Activated CD4-positive, alpha-beta T cell treated with anti-CD3 and anti-CD28 coated beads for 4 hours (primary cell): ENCODE results near the gene TBC1D22B.
"Not testable (repeated sequence)": the region's sequence is repeated elsewhere in the genome, so short reads cannot be mapped to it uniquely, and the experiment has no call there.

Source experiments
- DNase-seq, 2 donors: peaks; one replicate each; pipeline ENCODE4 v3.0.0-alpha.2; 2020

Gene TBC1D22B

GRCh38 chr6:37324131-37325033 lies 66.8 kb downstream of the TBC1D22B start:
- peak; percentile 9 to 10 for DNase-seq

DNA sequence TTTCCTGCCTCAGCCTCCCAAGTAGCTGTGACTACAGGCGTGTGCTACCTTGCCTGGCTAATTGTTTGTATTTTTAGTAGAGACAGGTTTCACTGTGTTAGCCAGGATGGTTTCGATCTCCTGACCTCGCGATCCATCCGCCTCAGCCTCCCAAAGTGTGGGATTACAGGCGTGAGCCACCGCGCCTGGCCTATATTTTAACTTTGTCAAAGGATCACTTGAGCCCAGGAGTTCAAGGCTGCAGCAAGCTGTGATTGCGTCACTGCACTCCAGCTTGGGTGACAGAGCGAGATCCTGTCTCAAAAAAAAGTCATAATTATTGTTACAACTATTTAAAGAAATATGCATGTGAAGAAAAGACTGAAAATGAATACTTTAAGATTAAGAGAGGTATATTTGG lies 72.8 kb downstream of the TBC1D22B start:
- DNase-seq, result not testable (repeated sequence)

GRCh38 chr6:37331047-37331446 lies 73.5 kb downstream of the TBC1D22B start:
- DNase-seq, result no peak

- DNase-seq, result no peak
These were observed 75.3 kb downstream of the TBC1D22B start for GRCh38 chr6:37332894-37333293.

GRCh38 chr6:37334047-37334446 lies 76.5 kb downstream of the TBC1D22B start:
- no peak for DNase-seq

DNA sequence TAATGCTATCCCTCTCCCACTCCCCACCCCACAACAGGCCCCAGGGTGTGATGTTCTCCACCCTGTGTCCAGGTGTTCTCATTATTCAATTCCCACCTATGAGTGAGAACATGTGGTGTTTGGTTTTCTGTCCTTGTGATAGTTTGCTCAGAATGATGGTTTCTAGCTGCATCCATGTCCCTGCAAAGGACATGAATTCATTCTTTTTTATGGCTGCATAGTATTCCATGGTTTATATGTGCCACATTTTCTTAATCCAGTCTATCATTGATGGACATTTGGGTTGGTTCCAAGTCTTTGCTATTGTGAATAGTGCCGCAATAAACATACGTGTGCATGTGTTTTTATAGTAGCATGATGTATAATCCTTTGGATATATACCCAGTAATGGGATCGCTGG lies 80.7 kb downstream of the TBC1D22B start:
- DNase-seq, result not testable (repeated sequence)

- no peak for DNase-seq
These were observed 81.2 kb downstream of the TBC1D22B start for GRCh38 chr6:37338745-37339255.

DNA sequence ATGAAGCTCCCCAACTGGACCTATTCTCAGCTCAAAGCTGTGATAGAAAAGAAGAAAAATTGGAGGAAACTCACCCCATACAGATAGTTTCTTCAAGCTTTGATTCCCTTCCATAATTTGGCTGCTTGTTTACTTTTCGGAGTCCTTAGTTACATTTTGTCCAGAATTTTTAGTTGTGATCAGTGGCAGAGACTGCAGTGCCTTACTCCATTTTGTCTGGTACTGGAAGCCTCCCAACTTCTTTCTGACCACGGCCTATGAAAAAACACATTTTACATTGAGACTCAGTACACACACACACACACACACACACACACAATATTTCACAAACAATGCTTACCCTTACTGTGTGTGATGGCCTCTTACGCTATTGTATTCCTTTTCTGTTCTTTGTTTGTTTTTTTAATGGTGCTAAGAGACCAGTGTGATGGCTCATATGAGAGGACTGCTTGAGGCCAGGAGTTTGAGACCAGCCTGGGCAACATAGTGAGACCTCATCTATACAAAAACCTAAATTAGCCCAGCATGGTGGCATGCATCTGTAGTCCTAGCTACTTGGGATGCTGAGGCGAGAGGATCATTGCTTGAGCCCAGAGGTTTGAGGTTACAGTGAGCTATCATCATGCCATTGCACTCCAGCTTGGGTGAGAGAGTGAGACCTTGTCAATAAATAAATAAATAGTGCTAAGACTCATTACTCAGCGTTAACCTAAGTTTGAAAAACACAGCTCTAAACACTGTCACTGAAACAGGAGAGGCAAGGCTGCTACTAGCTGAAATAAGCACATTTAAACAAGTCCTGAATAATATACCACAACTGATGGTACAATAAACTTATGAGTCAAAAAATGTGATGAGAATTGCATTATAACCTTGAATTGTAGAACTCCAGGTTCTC lies 82.4 kb downstream of the TBC1D22B start:
- DNase-seq, result no peak

DNA sequence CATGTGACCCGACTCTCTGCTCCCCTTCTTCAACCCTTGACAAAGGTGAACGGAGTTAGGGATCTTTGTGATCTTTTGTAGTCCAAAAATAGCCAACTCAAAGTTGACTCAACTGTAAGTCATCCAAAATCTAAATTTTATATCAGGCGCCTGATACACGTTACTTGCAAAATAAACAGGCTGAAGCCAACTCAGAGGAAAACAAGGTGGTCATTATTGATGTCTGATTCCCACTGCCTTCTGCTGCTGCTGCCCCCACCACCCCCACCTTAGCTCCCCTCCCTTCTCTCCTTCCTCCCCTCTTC lies 83.0 kb downstream of the TBC1D22B start:
- no peak for DNase-seq

- DNase-seq, result no peak
These were observed 85.7 kb downstream of the TBC1D22B start for GRCh38 chr6:37343248-37343647.

DNA sequence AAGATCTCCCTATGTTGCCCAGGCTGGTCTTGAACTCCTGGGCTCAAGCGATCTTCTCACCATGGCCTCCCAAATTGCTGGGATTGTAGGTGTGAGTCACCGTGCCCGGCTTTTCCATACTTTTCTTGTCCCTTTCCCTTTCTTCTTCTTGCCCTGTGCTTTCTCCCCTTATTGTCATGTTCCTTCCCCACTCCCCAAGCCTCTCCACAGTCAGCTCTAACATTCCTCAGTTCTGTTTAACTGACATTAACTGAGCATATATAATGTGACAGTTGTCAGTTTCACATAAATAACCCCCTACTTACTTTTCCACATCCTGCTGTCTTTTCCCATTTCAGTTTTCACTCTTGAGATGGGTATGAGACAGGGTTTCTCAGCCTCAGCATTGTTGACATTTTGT lies 86.7 kb downstream of the TBC1D22B start:
- DNase-seq, result no peak

DNA sequence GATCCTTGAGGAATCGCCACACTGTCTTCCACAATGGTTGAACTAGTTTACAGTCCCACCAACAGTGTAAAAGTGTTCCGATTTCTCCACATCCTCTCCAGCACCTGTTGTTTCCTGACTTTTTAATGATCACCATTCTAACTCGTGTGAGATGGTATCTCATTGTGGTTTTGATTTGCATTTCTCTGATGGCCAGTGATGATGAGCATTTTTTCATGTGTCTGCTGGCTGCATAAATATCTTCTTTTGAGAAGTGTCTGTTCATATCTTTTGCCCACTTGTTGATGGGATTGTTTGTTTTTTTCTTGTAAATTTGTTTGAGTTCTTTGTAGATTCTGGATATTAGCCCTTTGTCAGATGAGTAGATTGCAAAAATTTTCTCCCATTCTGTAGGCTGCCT lies 88.2 kb downstream of the TBC1D22B start:
- DNase-seq, result not testable (repeated sequence)

- DNase-seq, result no peak
These were observed 89.6 kb downstream of the TBC1D22B start for GRCh38 chr6:37347177-37347576.

GRCh38 chr6:37347670-37348111 lies 90.1 kb downstream of the TBC1D22B start:
- DNase-seq, result no peak

GRCh38 chr6:37351027-37351426 lies 93.5 kb downstream of the TBC1D22B start:
- DNase-seq, result no peak

DNA sequence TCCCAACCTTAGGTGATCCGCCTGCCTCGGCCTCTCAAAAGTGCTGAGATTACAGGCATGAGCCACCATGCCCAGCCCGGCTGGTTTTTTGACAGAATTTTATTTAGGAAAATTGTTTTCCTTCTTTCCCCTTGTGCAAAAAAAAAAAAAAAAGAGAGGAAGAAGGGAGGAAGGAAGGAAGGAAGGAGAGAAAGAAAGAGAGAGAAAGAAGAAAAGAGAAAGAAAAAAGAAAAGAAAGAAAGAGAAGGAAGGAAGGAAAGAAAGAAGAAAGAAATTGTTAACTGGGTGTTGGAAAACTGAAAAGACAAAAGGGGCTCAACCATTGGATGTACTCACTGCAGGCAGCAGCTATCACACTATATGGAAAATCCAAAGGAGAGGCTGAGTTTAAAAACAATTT lies 94.8 kb downstream of the TBC1D22B start:
- no peak for DNase-seq

- DNase-seq, result peak; percentile 85 to 88
These were observed 96.4 kb downstream of the TBC1D22B start, which contains the start of gene RNF8 for GRCh38 chr6:37353761-37354525. TSS of gene RNF8 (plus strand) at chr6:37353983. CDS start at chr6:37354165, 182 bp downstream.

DNA sequence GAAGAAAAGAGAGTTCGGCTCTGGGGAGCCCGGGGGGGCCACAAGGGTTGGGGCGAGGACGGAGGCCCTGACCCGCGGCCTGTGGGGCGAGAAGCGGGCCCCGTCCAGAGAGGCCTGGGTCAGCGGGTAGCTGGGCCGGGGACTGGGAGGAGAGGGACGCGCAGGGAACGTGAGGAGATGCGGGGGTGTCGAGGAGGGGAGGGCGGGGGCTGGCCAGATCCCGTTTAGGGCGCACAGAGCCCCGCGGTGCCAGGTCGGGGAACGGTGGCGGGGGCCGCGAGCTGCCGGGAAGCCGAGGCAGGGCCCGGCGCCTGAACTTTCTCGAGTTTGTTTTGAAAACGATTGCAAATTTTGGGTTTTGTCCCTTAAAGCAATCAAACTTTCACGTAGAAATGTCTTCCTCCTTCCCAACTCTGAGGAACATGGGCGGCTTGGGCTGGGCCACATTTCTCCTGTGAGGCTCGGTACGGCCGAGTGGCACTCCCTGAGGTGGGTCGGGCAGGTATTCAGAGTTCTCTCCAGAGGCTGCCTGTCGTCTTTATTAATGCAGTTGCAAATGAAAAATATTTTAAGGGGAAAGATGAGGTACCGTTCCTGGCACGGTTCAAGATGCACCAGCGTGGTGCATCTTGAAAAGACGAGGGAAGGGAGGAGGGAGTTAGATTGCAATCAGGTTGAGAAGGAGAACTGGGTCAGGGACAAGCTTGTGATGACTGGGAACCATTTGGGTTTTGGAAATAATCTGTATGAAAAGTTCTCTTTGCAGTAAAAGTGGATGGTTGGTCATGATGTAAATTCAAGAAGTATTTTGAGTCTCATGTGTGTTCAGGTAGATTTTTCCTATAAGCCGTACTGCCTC lies 97.2 kb downstream of the TBC1D22B start:
- DNase-seq, result peak; percentile 3 to 4

- no peak for DNase-seq
These were observed 99.7 kb downstream of the TBC1D22B start for GRCh38 chr6:37357288-37357687.

- DNase-seq, result no peak
These were observed 100.3 kb downstream of the TBC1D22B start for GRCh38 chr6:37357860-37358259.

DNA sequence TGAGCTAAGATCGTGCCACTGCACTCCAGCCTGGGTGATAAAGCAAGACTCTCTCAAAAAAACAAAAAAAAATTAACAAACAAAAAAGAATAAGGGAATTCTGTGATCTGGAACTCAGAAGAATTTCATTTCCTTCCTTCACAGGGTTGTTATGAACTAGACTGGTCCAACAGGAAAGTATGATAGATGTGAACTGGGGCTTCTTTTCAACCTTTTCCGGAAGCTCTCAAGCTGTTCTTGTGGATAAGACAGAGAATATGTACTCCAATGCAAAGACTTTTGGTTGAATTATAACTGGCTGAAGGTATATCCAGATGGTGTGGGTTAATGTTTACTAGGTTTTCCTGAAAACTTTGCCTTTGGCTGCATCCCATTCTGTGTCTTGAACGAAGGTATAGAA lies 101.5 kb downstream of the TBC1D22B start:
- no peak for DNase-seq
